Measurements from ENCODE around the gene ZC3H12A.

ZC3H12A gene

GRCh38 chr1:37455516-37455915 is 18.9 kb upstream of the ZC3H12A start:
- DNase-seq (ENCODE audit: low spot score) = no peak

GRCh38 chr1:37456614-37457013 is 17.8 kb upstream of the ZC3H12A start:
- DNase-seq (ENCODE audit: low spot score) = no peak

- DNase-seq (ENCODE audit: low spot score) = no peak
Measured at GRCh38 chr1:37458551-37458950, 15.8 kb upstream of the ZC3H12A start.

- DNase-seq (ENCODE audit: low spot score) = no peak
Measured at GRCh38 chr1:37461698-37462436, 12.5 kb upstream of the ZC3H12A start.

- no peak for DNase-seq (ENCODE audit: low spot score)
Measured at GRCh38 chr1:37464443-37464842, 9.9 kb upstream of the ZC3H12A start.

- DNase-seq (ENCODE audit: low spot score) = no peak
Measured at GRCh38 chr1:37465593-37466517, 8.5 kb upstream of the ZC3H12A start.

GRCh38 chr1:37468037-37468436 is 6.3 kb upstream of the ZC3H12A start:
- no peak for DNase-seq (ENCODE audit: low spot score)

- DNase-seq (ENCODE audit: low spot score) = no peak
Measured at GRCh38 chr1:37469386-37469785, 5.0 kb upstream of the ZC3H12A start.

- peak; percentile 38 for DNase-seq (ENCODE audit: low spot score)
Measured at GRCh38 chr1:37471345-37472231, 2.8 kb upstream of the ZC3H12A start.

- peak; percentile 31 for DNase-seq (ENCODE audit: low spot score)
Measured at GRCh38 chr1:37472281-37472680, 2.1 kb upstream of the ZC3H12A start.

GRCh38 chr1:37472994-37473393 is 1.4 kb upstream of the ZC3H12A start:
- DNase-seq (ENCODE audit: low spot score) = no peak

- DNase-seq (ENCODE audit: low spot score) = peak; percentile 25
Measured at GRCh38 chr1:37473431-37474045, 842 bp upstream of the ZC3H12A start.

- DNase-seq (ENCODE audit: low spot score) = peak; percentile 65
Measured at GRCh38 chr1:37474697-37475379, 458 bp downstream of the ZC3H12A start.

GRCh38 chr1:37475380-37476086 is 1.2 kb downstream of the ZC3H12A start:
- no peak for DNase-seq (ENCODE audit: low spot score)

GRCh38 chr1:37476087-37476452 is 1.7 kb downstream of the ZC3H12A start:
- DNase-seq (ENCODE audit: low spot score) = no peak

GRCh38 chr1:37476460-37477197 is 2.2 kb downstream of the ZC3H12A start:
- no peak for DNase-seq (ENCODE audit: low spot score)

- no peak for DNase-seq (ENCODE audit: low spot score)
Measured at GRCh38 chr1:37477198-37477931, 3.0 kb downstream of the ZC3H12A start.

GRCh38 chr1:37477946-37478345 is 3.6 kb downstream of the ZC3H12A start:
- no peak for DNase-seq (ENCODE audit: low spot score)

- DNase-seq (ENCODE audit: low spot score) = no peak
Measured at GRCh38 chr1:37478451-37478881, 4.1 kb downstream of the ZC3H12A start.
